Measurements from ENCODE around the gene GSPT1. TPM values are rescaled to one million over a fixed set of nuclear protein-coding genes. Genes with fewer than 3 reads are reported as not detected.
"Not testable (repeated sequence)": the region's sequence is repeated elsewhere in the genome, so short reads cannot be mapped to it uniquely, and the experiment has no call there.

GSPT1 gene
- 77.2 and 102 TPM in 2 replicates for total RNA-seq (2014; rRNA removed; shearing (Covaris generic))

GRCh38 chr16:11915644-11916523 lies at the start of gene GSPT1:
TSS of gene GSPT1 (minus strand) at chr16:11915956. CDS start at chr16:11915720, 236 bp downstream.
- peak; percentile 97 for DNase-seq (ENCODE audit: low read depth)

DNA sequence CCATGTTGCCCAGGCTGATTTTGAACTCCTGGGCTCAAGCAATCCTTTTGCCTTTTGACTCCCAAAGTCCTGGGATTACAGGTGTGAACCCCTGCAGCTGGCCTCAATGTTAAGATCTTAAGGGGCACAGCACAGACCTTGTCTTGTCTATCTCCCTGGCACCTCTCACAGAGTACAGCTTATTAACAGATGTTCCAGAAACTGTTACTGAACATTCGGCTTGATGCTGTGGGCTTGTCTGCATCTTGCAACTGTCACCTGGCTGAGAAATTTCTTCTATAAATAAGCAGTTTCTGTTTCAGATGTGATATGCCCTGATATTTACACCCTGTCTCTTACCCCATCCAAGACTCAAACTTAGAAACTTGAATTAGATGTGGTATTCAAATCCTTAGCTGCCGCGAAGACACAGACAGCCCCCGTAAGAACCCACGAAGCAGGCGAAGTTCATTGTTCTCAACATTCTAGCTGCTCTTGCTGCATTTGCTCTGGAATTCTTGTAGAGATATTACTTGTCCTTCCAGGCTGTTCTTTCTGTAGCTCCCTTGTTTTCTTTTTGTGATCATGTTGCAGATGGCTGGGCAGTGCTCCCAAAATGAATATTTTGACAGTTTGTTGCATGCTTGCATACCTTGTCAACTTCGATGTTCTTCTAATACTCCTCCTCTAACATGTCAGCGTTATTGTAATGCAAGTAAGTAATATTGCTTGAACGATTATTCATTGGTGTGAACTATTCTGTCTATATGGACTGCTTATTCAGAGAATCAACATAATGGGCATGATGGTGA lies 49.2 kb upstream of the GSPT1 start, which contains the start of gene TNFRSF17:
TNFRSF17 (plus strand) TSS at position 450 of the 791 bp plus-strand sequence; CDS start at position 565, 115 bp downstream.
- DNase-seq (ENCODE audit: low read depth) = no peak

DNA sequence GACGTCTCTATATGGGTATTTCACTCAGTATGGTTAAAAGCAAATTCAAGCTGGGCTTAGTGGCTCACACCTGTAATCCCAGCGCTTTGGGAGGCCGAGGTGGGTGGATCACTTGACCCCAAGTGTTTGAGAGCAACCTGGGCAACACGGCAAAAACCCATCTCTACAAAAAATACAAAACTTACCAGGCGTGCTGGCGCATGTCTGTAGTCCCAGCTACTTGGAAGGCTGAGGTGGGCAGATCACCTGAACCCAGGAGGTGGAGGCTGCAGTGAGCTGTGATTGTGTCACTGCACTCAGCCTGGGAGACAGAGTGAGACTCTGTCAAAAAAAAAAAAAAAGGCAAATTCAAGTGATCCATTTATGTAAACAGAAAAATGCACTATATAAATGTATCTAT lies 48.0 kb upstream of the GSPT1 start:
- DNase-seq (ENCODE audit: low read depth) = no peak

DNA sequence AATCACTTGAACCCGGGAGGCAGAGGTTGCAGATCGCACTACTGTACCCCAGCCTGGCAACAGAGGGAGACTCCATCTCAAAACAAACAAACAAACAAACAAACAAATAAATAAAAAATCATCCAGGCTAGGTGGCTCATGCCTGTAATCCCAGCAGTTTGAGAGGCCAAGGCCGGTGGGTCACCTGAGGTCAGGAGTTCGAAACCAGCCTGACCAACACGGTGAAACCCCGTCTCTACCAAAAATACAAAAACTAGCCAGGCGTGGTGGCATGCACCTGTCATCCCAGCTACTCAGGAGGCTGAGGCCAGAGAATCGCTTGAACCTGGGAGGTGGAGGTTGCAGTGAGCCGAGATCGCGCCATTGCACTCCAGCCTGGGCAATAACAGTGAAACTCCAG lies 47.2 kb upstream of the GSPT1 start:
- not testable (repeated sequence) for DNase-seq (ENCODE audit: low read depth)

DNA sequence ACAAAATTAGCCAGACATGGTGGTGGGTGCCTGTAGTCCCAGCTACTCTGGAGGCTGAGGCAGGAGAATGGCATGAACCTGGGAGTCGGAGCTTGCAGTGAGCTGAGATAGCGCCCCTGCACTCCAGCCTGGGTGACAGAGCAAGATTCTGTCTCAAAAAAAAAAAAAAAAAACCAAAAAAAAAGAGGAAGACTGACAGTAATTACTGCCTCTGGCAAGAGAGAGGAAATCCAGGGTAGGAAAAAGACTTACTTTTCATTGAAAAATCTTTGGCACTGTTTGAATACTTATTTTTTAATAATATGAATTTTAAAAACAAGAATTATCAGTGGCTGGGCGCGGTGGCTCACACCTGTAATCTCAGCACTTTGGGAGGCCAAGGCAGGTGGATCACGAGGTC lies 46.7 kb upstream of the GSPT1 start:
- DNase-seq (ENCODE audit: low read depth) = not testable (repeated sequence)

DNA sequence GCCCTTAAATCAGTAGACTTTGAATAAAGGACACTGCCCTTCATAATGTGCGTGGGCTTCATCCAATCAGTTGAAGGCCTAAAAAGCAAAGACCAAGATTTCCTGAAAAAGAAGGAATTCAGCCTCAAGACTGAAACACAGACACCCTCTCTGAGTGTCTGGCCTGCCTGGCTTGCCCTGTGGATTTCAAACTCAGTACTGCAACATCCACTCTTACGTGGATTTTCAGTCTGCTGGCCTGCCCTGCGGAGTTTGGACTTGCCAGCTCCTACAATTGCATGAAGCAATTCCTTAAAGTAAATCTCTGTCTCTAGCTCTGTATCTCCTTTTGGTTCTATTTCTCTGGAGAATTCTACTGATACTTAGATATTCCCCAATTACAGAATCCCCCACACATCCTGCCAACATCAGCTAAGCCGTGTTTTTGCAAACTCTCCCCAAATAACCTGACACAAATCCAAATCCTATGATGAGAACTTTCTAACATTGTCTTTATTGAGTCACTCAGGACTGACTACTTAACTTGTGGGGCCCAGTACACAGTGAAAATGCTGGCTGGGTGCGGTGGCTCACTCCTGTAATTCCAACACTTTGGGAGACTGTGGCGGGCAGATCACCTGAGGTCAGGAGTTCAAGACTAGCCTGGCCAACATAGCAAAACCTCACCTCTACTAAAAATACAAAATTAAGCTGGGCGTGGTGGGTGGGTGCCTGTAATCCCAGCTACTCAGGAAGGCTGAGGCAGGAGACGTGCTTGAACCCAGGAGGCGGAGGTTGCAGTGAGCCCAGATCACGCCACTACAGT lies 42.0 kb upstream of the GSPT1 start:
- DNase-seq (ENCODE audit: low read depth) = no peak

DNA sequence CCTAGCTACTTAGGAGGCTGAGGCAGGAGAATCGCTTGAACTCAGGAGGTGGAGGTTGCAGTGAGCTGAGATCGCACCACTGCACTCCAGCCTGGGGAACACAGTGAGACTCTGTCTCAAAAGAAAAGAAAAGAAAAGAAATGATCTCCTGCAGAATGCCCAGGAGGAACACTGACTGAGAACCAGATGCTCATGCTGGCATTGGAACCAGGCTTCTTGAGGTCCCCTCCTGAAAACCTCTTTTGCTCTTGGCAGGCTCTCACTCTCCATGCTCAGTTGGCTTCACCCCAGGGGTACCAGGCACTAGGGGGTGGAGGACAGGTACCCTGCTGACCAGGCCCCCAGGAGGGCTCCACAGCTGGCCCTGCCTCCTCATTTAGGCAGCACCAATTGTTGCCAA lies 40.8 kb upstream of the GSPT1 start:
- DNase-seq (ENCODE audit: low read depth) = peak; percentile 19

DNA sequence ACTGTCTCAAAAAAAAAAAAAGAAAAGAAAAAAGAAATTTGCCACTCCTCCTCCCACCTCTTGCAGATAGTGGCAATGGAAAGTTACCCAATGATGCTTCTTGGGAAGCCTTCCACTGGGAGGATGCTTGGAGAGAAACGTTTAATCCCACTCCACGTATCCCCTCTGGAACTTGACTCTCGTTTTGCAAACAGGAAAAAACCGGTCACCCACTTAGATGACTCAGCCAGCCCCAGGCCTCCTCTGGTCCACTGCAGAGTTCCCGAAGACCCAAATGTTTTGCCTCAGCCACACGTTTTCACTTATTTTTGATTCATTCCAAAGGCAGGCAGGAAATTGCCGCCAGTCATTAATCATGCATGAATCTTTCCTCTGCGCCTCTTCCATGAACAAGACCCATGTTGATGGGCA lies 40.0 kb upstream of the GSPT1 start:
- DNase-seq (ENCODE audit: low read depth) = peak; percentile 98

DNA sequence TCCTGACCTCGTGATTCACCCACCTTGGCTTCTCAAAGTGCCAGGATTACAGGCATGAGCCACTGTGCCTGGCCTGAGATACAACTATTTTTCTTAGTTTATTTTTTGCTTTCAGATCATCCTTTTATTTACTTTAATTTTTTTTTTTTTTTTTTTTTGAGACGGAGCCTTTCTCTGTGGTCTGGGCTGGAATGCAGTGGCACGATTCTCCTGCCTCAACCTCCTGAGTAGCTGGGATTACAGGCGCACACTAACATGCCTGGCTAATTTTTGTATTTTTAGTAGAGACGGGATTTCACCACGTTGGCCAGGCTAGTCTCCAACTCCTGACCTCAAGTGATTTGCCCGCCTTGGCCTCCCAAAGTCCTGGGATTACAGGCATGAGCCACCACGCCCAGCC lies 37.8 kb upstream of the GSPT1 start:
- not testable (repeated sequence) for DNase-seq (ENCODE audit: low read depth)

DNA sequence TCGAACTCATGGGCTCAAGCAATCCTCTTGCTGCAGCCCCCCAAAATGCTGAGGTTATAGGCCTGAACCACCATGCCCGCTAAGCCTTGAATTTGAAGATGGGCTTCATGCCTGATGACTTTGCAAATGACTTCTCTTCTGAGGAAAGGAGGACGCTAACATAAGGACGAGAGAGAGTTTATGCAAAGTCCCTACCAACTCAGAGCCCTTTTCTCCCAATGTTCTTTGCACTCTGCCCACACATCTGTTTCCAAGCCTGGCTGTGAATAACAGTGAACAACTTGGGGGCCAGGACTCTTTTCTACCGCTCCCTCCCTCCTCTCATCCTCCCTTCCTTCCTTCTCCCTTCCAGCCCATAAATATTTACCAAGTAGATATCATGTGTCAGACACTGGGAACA lies 34.6 kb upstream of the GSPT1 start:
- no peak for DNase-seq (ENCODE audit: low read depth)

GRCh38 chr16:11949527-11949926 lies 33.8 kb upstream of the GSPT1 start:
- peak; percentile 60 for DNase-seq (ENCODE audit: low read depth)

DNA sequence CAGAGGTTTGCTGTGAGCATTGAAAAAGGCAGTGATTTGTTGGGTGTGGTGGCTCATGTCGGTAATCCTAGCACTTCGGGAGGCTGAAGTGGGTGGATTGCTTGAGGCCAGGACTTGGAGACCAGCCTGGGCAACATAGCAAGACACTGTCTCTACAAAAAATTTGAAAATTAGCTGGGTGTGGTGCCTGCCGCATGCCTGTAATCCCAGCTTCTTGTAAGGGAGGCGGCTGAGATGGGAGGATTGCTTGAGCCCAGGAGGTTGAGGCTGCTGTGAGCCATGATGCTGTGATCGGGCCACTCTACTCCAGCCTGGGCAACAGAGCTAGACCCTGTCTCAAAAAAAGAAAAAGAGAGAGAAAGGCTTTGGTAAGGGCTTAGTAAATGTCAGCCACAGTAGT lies 33.1 kb upstream of the GSPT1 start:
- DNase-seq (ENCODE audit: low read depth) = no peak

GRCh38 chr16:11946433-11946832 lies 30.7 kb upstream of the GSPT1 start:
- DNase-seq (ENCODE audit: low read depth) = no peak

DNA sequence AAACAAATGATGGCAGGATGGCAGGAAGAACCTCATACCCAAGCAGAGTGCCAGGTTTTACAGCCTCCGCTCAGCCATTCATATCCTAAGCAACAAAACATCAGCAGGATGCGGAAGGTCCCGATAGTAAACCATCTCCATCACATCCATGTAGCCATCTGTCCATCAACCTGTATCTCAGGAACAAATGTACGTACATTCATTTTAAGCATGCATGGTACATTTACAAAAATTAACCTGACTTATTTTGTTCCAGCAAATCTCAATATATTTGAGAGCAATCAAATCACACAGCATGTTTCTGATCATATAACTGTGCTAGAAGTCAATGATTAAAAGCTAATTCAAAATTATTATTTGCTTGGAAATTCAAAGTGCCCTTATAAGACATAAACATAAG lies 26.2 kb upstream of the GSPT1 start, which contains the start of gene NPIPB2:
NPIPB2 (minus strand) TSS at position 101 of the 400 bp plus-strand sequence; CDS start at position 101, 0 bp downstream.
- not testable (repeated sequence) for DNase-seq (ENCODE audit: low read depth)

DNA sequence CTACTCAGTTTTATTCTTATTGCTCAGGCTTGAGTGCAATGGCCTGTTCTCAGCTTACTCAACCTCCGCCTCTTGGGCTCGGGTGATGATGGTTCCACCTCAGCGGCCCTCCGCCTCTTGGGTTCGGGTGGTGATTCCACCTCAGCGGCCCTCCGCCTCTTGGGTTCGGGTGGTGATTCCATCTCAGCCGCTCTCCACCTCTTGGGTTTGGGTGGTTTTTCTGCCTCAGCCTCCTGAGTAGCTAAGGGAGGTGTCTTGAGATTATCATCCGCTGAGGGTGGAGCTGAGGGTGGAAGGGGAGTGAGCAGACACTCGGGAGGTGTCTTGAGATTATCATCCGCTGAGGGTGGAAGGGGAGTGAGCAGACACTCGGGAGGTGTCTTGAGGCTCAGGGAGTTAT lies 11.6 kb upstream of the GSPT1 start:
- DNase-seq (ENCODE audit: low read depth) = not testable (repeated sequence)

DNA sequence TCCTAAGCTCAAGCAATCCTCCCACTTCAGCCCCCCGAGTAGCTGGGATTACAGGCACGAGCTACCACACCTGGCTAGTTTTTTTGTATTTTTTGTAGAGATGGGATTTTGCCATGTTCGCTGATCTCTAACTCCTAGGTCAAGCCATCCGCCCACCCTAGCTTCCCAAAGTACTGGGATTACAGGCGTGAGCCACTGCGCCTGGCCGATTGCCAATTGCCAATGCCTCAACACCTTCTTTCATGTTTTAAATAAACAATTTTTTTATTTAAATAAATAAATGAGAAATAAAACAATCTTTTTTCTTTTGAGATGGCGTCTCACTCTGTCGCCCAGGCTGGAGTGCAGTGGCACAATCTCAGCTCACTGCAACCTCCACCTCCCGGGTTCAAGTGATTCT lies 8.3 kb upstream of the GSPT1 start:
- not testable (repeated sequence) for DNase-seq (ENCODE audit: low read depth)

GRCh38 chr16:11916524-11917285 lies 949 bp upstream of the GSPT1 start:
- peak; percentile 84 for DNase-seq (ENCODE audit: low read depth)

DNA sequence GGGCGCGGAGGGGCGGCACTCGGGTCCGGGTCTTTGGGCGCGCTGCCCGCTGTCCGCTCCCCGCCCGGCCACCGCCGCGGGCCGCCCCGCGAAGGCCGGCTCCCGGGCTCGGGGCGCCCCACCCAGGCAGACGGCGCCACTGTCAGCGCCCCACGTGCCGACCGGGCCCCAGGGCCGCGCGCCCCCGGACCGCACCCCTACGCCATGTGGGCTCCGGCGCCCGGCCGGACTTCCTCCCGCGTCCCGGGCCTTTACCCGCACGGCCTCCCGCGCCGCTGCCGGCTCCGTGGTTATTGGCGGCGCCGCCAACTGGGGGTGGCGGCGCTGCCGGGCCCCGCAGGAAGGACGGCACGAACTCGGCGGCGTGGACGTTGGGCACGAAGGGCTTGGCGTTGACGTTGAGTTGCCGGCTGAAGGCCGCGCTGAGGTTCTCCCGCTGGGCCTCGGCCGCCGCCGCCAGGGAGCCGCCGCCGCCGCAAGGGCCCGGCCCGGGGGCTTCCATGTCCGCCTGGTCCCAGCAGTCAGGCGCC lies 577 bp downstream of the GSPT1 start:
- peak; percentile 19 for DNase-seq (ENCODE audit: low read depth)

- DNase-seq (ENCODE audit: low read depth) = peak; percentile 42
These were observed 1.3 kb downstream of the GSPT1 start for GRCh38 chr16:11914210-11915113.
